Activated effector memory CD4-positive, alpha-beta T cell treated with anti-CD3 and anti-CD28 coated beads, Interleukin-2, amount 50 U/mL, for 16 hours (primary cell): ENCODE measurements around the gene OR7D2.
"Not testable (repeated sequence)": the region's sequence is repeated elsewhere in the genome, so short reads cannot be mapped to it uniquely, and the experiment has no call there.

Experiments
- DNase-seq: peaks from one replicate; pipeline ENCODE4 v3.0.0-alpha.2; 2020

Gene OR7D2

GRCh38 chr19:9178901-9179300, at the start of gene OR7D2:
Gene OR7D2 (plus strand): TSS chr19:9178979. CDS start chr19:9185782, 6,803 bp downstream.
- DNase-seq, result no peak

GRCh38 chr19:9130965-9131364, 47.8 kb upstream of the OR7D2 start:
- no peak for DNase-seq

- DNase-seq, result no peak
These were observed 46.4 kb upstream of the OR7D2 start for GRCh38 chr19:9132422-9132821.

- DNase-seq, result no peak
These were observed 39.1 kb upstream of the OR7D2 start for GRCh38 chr19:9139609-9140158.

GRCh38 chr19:9140159-9140874, 38.5 kb upstream of the OR7D2 start, which contains the start of gene ZNF317:
Gene ZNF317 (plus strand): TSS chr19:9140397. CDS start chr19:9156017, 15,620 bp downstream.
- peak; percentile 95 for DNase-seq

- no peak for DNase-seq
These were observed 33.9 kb upstream of the OR7D2 start for GRCh38 chr19:9144920-9145319.

GRCh38 chr19:9146882-9147281, 31.9 kb upstream of the OR7D2 start:
- DNase-seq, result no peak

GRCh38 chr19:9148697-9149096, 30.1 kb upstream of the OR7D2 start:
- DNase-seq, result no peak

- DNase-seq, result no peak
These were observed 28.8 kb upstream of the OR7D2 start for GRCh38 chr19:9149997-9150396.

GRCh38 chr19:9150650-9151049, 28.1 kb upstream of the OR7D2 start:
- DNase-seq, result no peak

- DNase-seq, result no peak
These were observed 27.4 kb upstream of the OR7D2 start for GRCh38 chr19:9151367-9151766.

GRCh38 chr19:9155591-9155990, 23.2 kb upstream of the OR7D2 start:
- DNase-seq, result no peak

- DNase-seq, result no peak
These were observed 22.5 kb upstream of the OR7D2 start for GRCh38 chr19:9156304-9156703.

GRCh38 chr19:9159891-9160290, 18.9 kb upstream of the OR7D2 start:
- no peak for DNase-seq

- no peak for DNase-seq
These were observed 17.4 kb upstream of the OR7D2 start for GRCh38 chr19:9161427-9161826.

- DNase-seq, result no peak
These were observed 13.5 kb upstream of the OR7D2 start for GRCh38 chr19:9165261-9165660.

- DNase-seq, result no peak
These were observed 11.9 kb upstream of the OR7D2 start for GRCh38 chr19:9166846-9167245.

- DNase-seq, result no peak
These were observed 7.3 kb upstream of the OR7D2 start for GRCh38 chr19:9171393-9171991.

GRCh38 chr19:9175326-9175725, 3.5 kb upstream of the OR7D2 start:
- DNase-seq, result no peak

GRCh38 chr19:9183000-9183399, 4.2 kb downstream of the OR7D2 start:
- no peak for DNase-seq

- no peak for DNase-seq
These were observed 8.4 kb downstream of the OR7D2 start for GRCh38 chr19:9187191-9187590.

GRCh38 chr19:9189535-9189934, 10.8 kb downstream of the OR7D2 start:
- no peak for DNase-seq

GRCh38 chr19:9198044-9198443, 19.3 kb downstream of the OR7D2 start:
- not testable (repeated sequence) for DNase-seq

- DNase-seq, result peak; percentile 89
These were observed 26.8 kb downstream of the OR7D2 start for GRCh38 chr19:9205501-9206113.
